Mesenchymal stem cell (in vitro differentiated cells and primary cell): ENCODE measurements around the gene SNAP25. TPM values are rescaled to one million over a fixed set of nuclear protein-coding genes. Genes with fewer than 3 reads are reported as not detected.

ENCODE experiments used
- small RNA-seq: library from polyadenylated mRNA; stranded (forward); fragments of <200 nt; extraction: miRNeasy Mini kit (QIAGEN cat#:217004); gene quantifications from one replicate; pipeline ENCODE3, GENCODE V24; 2013; ENCODE audit warnings: low read depth

The SNAP25 gene

Small RNAs within 50 kb of the gene (small RNA-seq; reads per million reads assigned to genes)
- not detected for gene HIGD1AP15
